Measurements from ENCODE around the gene RPRD1B.

Gene RPRD1B

GRCh38 chr20:38017959-38018358, 15.6 kb upstream of the RPRD1B start:
- peaks cover 0 to under 1% of the 10 kb centered on the region in 2 donors for H3K4me1 ChIP-seq (ENCODE audit: control insufficient read depth in 1 of 2, insufficient read depth in 2 of 2, low read length in 2 of 2)
- no peak overlapping the region for H3K9ac ChIP-seq (ENCODE audit: low read depth in 1 of 2, low read length in 2 of 2)
- no peak overlapping the region for H3K27ac ChIP-seq (ENCODE audit: low read depth, low read length)
- H3K27me3 ChIP-seq (ENCODE audit: control insufficient read depth in 1 of 2, insufficient read depth in 2 of 2, low read length in 2 of 2) = no peaks in the 10 kb centered on the region
- H3K9me3 ChIP-seq (ENCODE audit: control insufficient read depth in 1 of 2, low read length in 2 of 2) = peaks cover 0 to 3% of the 10 kb centered on the region in 2 donors
- no peak overlapping the region for H3K4me3 ChIP-seq (ENCODE audit: low read depth in 1 of 2, low read length in 2 of 2)
- H3K36me3 ChIP-seq (ENCODE audit: control insufficient read depth in 1 of 2, insufficient read depth in 2 of 2, low read length in 2 of 2) = peaks cover 6 to 41% of the 10 kb centered on the region in 2 donors

GRCh38 chr20:38018385-38018784, 15.2 kb upstream of the RPRD1B start:
- peaks cover 0 to 3% of the 10 kb centered on the region in 2 donors for H3K9me3 ChIP-seq (ENCODE audit: control insufficient read depth in 1 of 2, low read length in 2 of 2)
- H3K9ac ChIP-seq (ENCODE audit: low read depth in 1 of 2, low read length in 2 of 2) = no peak overlapping the region
- peaks cover 2 to 37% of the 10 kb centered on the region in 2 donors for H3K36me3 ChIP-seq (ENCODE audit: control insufficient read depth in 1 of 2, insufficient read depth in 2 of 2, low read length in 2 of 2)
- H3K4me3 ChIP-seq (ENCODE audit: low read depth in 1 of 2, low read length in 2 of 2) = no peak overlapping the region
- H3K27me3 ChIP-seq (ENCODE audit: control insufficient read depth in 1 of 2, insufficient read depth in 2 of 2, low read length in 2 of 2) = no peaks in the 10 kb centered on the region
- H3K4me1 ChIP-seq (ENCODE audit: control insufficient read depth in 1 of 2, insufficient read depth in 2 of 2, low read length in 2 of 2) = peaks cover 0 to 5% of the 10 kb centered on the region in 2 donors
- no peak overlapping the region for H3K27ac ChIP-seq (ENCODE audit: low read depth, low read length)

- Histone ChIP-seq H3K4me1 (ENCODE audit: control insufficient read depth in 1 of 2, insufficient read depth in 2 of 2, low read length in 2 of 2) (peaks cover 0 to 11% of the 10 kb centered on the region in 2 donors), H3K36me3 (ENCODE audit: control insufficient read depth in 1 of 2, insufficient read depth in 2 of 2, low read length in 2 of 2) (peaks cover 0 to 30% of the 10 kb centered on the region in 2 donors), H3K27me3 (ENCODE audit: control insufficient read depth in 1 of 2, insufficient read depth in 2 of 2, low read length in 2 of 2) (no peaks in the 10 kb centered on the region), H3K27ac (ENCODE audit: low read depth, low read length) (no peak overlapping the region), H3K9me3 (ENCODE audit: control insufficient read depth in 1 of 2, low read length in 2 of 2) (peaks cover 0 to 3% of the 10 kb centered on the region in 2 donors), H3K4me3 (ENCODE audit: low read depth in 1 of 2, low read length in 2 of 2) (no peak overlapping the region), H3K9ac (ENCODE audit: low read depth in 1 of 2, low read length in 2 of 2) (no peak overlapping the region)
Measured at GRCh38 chr20:38021087-38021772, 12.3 kb upstream of the RPRD1B start.

GRCh38 chr20:38023181-38024001, 10.2 kb upstream of the RPRD1B start:
- peaks cover 0 to 11% of the 10 kb centered on the region in 2 donors for H3K4me1 ChIP-seq (ENCODE audit: control insufficient read depth in 1 of 2, insufficient read depth in 2 of 2, low read length in 2 of 2)
- no peaks in the 10 kb centered on the region for H3K27me3 ChIP-seq (ENCODE audit: control insufficient read depth in 1 of 2, insufficient read depth in 2 of 2, low read length in 2 of 2)
- H3K27ac ChIP-seq (ENCODE audit: low read depth, low read length) = no peak overlapping the region
- peaks cover 0 to 12% of the 10 kb centered on the region in 2 donors for H3K36me3 ChIP-seq (ENCODE audit: control insufficient read depth in 1 of 2, insufficient read depth in 2 of 2, low read length in 2 of 2)
- H3K9ac ChIP-seq (ENCODE audit: low read depth in 1 of 2, low read length in 2 of 2) = no peak overlapping the region
- H3K4me3 ChIP-seq (ENCODE audit: low read depth in 1 of 2, low read length in 2 of 2) = no peak overlapping the region
- H3K9me3 ChIP-seq (ENCODE audit: control insufficient read depth in 1 of 2, low read length in 2 of 2) = no peaks in the 10 kb centered on the region

GRCh38 chr20:38024496-38024895, 9.1 kb upstream of the RPRD1B start:
- Histone ChIP-seq H3K9ac (ENCODE audit: low read depth in 1 of 2, low read length in 2 of 2) (no peak overlapping the region), H3K9me3 (ENCODE audit: control insufficient read depth in 1 of 2, low read length in 2 of 2) (no peaks in the 10 kb centered on the region), H3K36me3 (ENCODE audit: control insufficient read depth in 1 of 2, insufficient read depth in 2 of 2, low read length in 2 of 2) (peaks cover 0 to 6% of the 10 kb centered on the region in 2 donors), H3K27ac (ENCODE audit: low read depth, low read length) (no peak overlapping the region), H3K4me3 (ENCODE audit: low read depth in 1 of 2, low read length in 2 of 2) (no peak overlapping the region), H3K27me3 (ENCODE audit: control insufficient read depth in 1 of 2, insufficient read depth in 2 of 2, low read length in 2 of 2) (no peaks in the 10 kb centered on the region), H3K4me1 (ENCODE audit: control insufficient read depth in 1 of 2, insufficient read depth in 2 of 2, low read length in 2 of 2) (peaks cover 0 to 11% of the 10 kb centered on the region in 2 donors)

- Histone ChIP-seq H3K36me3 (ENCODE audit: control insufficient read depth in 1 of 2, insufficient read depth in 2 of 2, low read length in 2 of 2) (peaks cover 0 to 6% of the 10 kb centered on the region in 2 donors), H3K27ac (ENCODE audit: low read depth, low read length) (no peak overlapping the region), H3K4me1 (ENCODE audit: control insufficient read depth in 1 of 2, insufficient read depth in 2 of 2, low read length in 2 of 2) (peaks cover 18 to 23% of the 10 kb centered on the region in 2 donors), H3K9ac (ENCODE audit: low read depth in 1 of 2, low read length in 2 of 2) (no peak overlapping the region), H3K4me3 (ENCODE audit: low read depth in 1 of 2, low read length in 2 of 2) (no peak overlapping the region), H3K9me3 (ENCODE audit: control insufficient read depth in 1 of 2, low read length in 2 of 2) (no peaks in the 10 kb centered on the region), H3K27me3 (ENCODE audit: control insufficient read depth in 1 of 2, insufficient read depth in 2 of 2, low read length in 2 of 2) (no peaks in the 10 kb centered on the region)
Measured at GRCh38 chr20:38029453-38029852, 4.1 kb upstream of the RPRD1B start.

GRCh38 chr20:38031957-38032356, 1.6 kb upstream of the RPRD1B start:
- peak overlapping the region; percentile 93 to 97 for H3K4me3 ChIP-seq (ENCODE audit: low read depth in 1 of 2, low read length in 2 of 2)

GRCh38 chr20:38032585-38033329, 789 bp upstream of the RPRD1B start:
- H3K4me3 ChIP-seq (ENCODE audit: low read depth in 1 of 2, low read length in 2 of 2) = peak overlapping the region; percentile 93 to 97
- H3K27me3 ChIP-seq (ENCODE audit: control insufficient read depth in 1 of 2, insufficient read depth in 2 of 2, low read length in 2 of 2) = no peaks in the 10 kb centered on the region
- H3K9ac ChIP-seq (ENCODE audit: low read depth in 1 of 2, low read length in 2 of 2) = peak overlapping the region; percentile 88 to 99
- no peaks in the 10 kb centered on the region for H3K9me3 ChIP-seq (ENCODE audit: control insufficient read depth in 1 of 2, low read length in 2 of 2)
- no peak overlapping the region for H3K27ac ChIP-seq (ENCODE audit: low read depth, low read length)
- H3K36me3 ChIP-seq (ENCODE audit: control insufficient read depth in 1 of 2, insufficient read depth in 2 of 2, low read length in 2 of 2) = peaks cover 2 to 6% of the 10 kb centered on the region in 2 donors
- peaks cover 43 to 45% of the 10 kb centered on the region in 2 donors for H3K4me1 ChIP-seq (ENCODE audit: control insufficient read depth in 1 of 2, insufficient read depth in 2 of 2, low read length in 2 of 2)

More at GRCh38 chr20:38031957-38032356, 1.6 kb upstream of the RPRD1B start:
- Histone ChIP-seq H3K4me1 (ENCODE audit: control insufficient read depth in 1 of 2, insufficient read depth in 2 of 2, low read length in 2 of 2) (peaks cover 38 to 43% of the 10 kb centered on the region in 2 donors), H3K9me3 (ENCODE audit: control insufficient read depth in 1 of 2, low read length in 2 of 2) (no peaks in the 10 kb centered on the region), H3K27ac (ENCODE audit: low read depth, low read length) (no peak overlapping the region), H3K36me3 (ENCODE audit: control insufficient read depth in 1 of 2, insufficient read depth in 2 of 2, low read length in 2 of 2) (peaks cover 0 to 4% of the 10 kb centered on the region in 2 donors), H3K9ac (ENCODE audit: low read depth in 1 of 2, low read length in 2 of 2) (peak overlapping the region in 1 of 2 donors; percentile 99), H3K27me3 (ENCODE audit: control insufficient read depth in 1 of 2, insufficient read depth in 2 of 2, low read length in 2 of 2) (no peaks in the 10 kb centered on the region)

- H3K9me3 ChIP-seq (ENCODE audit: control insufficient read depth in 1 of 2, low read length in 2 of 2) = no peaks in the 10 kb centered on the region
- H3K27me3 ChIP-seq (ENCODE audit: control insufficient read depth in 1 of 2, insufficient read depth in 2 of 2, low read length in 2 of 2) = no peaks in the 10 kb centered on the region
- peak overlapping the region; percentile 89 for H3K27ac ChIP-seq (ENCODE audit: low read depth, low read length)
- H3K36me3 ChIP-seq (ENCODE audit: control insufficient read depth in 1 of 2, insufficient read depth in 2 of 2, low read length in 2 of 2) = peaks cover 4 to 6% of the 10 kb centered on the region in 2 donors
- peak overlapping the region; percentile 88 to 99 for H3K9ac ChIP-seq (ENCODE audit: low read depth in 1 of 2, low read length in 2 of 2)
- H3K4me1 ChIP-seq (ENCODE audit: control insufficient read depth in 1 of 2, insufficient read depth in 2 of 2, low read length in 2 of 2) = peaks cover 43 to 49% of the 10 kb centered on the region in 2 donors
- peak overlapping the region; percentile 93 to 97 for H3K4me3 ChIP-seq (ENCODE audit: low read depth in 1 of 2, low read length in 2 of 2)
Measured at GRCh38 chr20:38034108-38034649, 633 bp downstream of the RPRD1B start.

Measured in duodenal mucosa (tissue), 2 donors.